ENCODE measurements around the gene MALT1. TPM values are rescaled to one million over a fixed set of nuclear protein-coding genes. Genes with fewer than 3 reads are reported as not detected.

The MALT1 gene
- polyA plus RNA-seq, 1 donor from 2014 or later, result 40.5 TPM

- no peaks in the 10 kb centered on the region for H3K79me2 ChIP-seq (replicated peaks; ENCODE audit: insufficient read depth, low read length)
- H3K4me3 ChIP-seq (ENCODE audit: low read length), result no peak overlapping the region
- H3K36me3 ChIP-seq (ENCODE audit: insufficient read depth, low read length), result no peaks in the 10 kb centered on the region
- H3K27ac ChIP-seq (ENCODE audit: low read length), result no peak overlapping the region
- no peaks in the 10 kb centered on the region for H4K20me1 ChIP-seq (ENCODE audit: insufficient read depth)
- H3K27me3 ChIP-seq (ENCODE audit: insufficient read depth, low read depth, low read length), result no peaks in the 10 kb centered on the region
- H2AFZ ChIP-seq (ENCODE audit: low read depth, low read length), result no peak overlapping the region
- H3K9me3 ChIP-seq (ENCODE audit: low read length), result no peaks in the 10 kb centered on the region
- no peak overlapping the region for H3K9ac ChIP-seq (ENCODE audit: low read length)
- H3K4me2 ChIP-seq (ENCODE audit: low read length), result no peak overlapping the region
- H3F3A ChIP-seq (ENCODE audit: insufficient read depth, low read length, poor library complexity, severe bottlenecking), result no peaks in the 10 kb centered on the region
- H3K9me2 ChIP-seq (ENCODE audit: insufficient read depth, low read length), result no peaks in the 10 kb centered on the region
- TF ChIP-seq EP300 (conservative IDR thresholded peaks at IDR 0.05; ENCODE audit: poor library complexity, severe bottlenecking) (no peak), CTCF (IDR thresholded peaks at IDR 0.05; ENCODE audit: poor library complexity, severe bottlenecking) (no peak), EZH2 (IDR thresholded peaks at IDR 0.05; ENCODE audit: borderline replicate concordance, insufficient read depth, low read length, poor library complexity, severe bottlenecking) (no peak), RAD21 (conservative IDR thresholded peaks at IDR 0.05) (no peak), TAF1 (IDR thresholded peaks at IDR 0.05; ENCODE audit: low read depth) (no peak), MXI1 (conservative IDR thresholded peaks at IDR 0.05; ENCODE audit: poor library complexity, severe bottlenecking) (no peak), REST (IDR thresholded peaks at IDR 0.05; ENCODE audit: borderline replicate concordance) (no peak)
Measured at GRCh38 chr18:58758606-58759005, 87.3 kb downstream of the MALT1 start.

- H4K20me1 ChIP-seq (ENCODE audit: insufficient read depth), result no peaks in the 10 kb centered on the region
- H3K4me3 ChIP-seq (ENCODE audit: low read length), result no peak overlapping the region
- H3K4me2 ChIP-seq (ENCODE audit: low read length), result no peak overlapping the region
- no peaks in the 10 kb centered on the region for H3F3A ChIP-seq (ENCODE audit: insufficient read depth, low read length, poor library complexity, severe bottlenecking)
- H3K9me3 ChIP-seq (ENCODE audit: low read length), result no peaks in the 10 kb centered on the region
- H3K9ac ChIP-seq (ENCODE audit: low read length), result no peak overlapping the region
- no peak overlapping the region for H2AFZ ChIP-seq (ENCODE audit: low read depth, low read length)
- H3K27me3 ChIP-seq (ENCODE audit: insufficient read depth, low read depth, low read length), result no peaks in the 10 kb centered on the region
- no peak overlapping the region for H3K27ac ChIP-seq (ENCODE audit: low read length)
- no peak for TF ChIP-seq TAF1 (IDR thresholded peaks at IDR 0.05; ENCODE audit: low read depth)
- H3K36me3 ChIP-seq (ENCODE audit: insufficient read depth, low read length), result no peaks in the 10 kb centered on the region
- H3K79me2 ChIP-seq (replicated peaks; ENCODE audit: insufficient read depth, low read length), result no peaks in the 10 kb centered on the region
- H3K9me2 ChIP-seq (ENCODE audit: insufficient read depth, low read length), result no peaks in the 10 kb centered on the region
Measured at GRCh38 chr18:58761241-58761969, 90.1 kb downstream of the MALT1 start.
